ENCODE measurements around the gene IZUMO4. TPM values are rescaled to one million over a fixed set of nuclear protein-coding genes. Genes with fewer than 3 reads are reported as not detected.

IZUMO4 gene
- total RNA-seq, 1 experiment from 2014 or later: 2.5 TPM

DNA sequence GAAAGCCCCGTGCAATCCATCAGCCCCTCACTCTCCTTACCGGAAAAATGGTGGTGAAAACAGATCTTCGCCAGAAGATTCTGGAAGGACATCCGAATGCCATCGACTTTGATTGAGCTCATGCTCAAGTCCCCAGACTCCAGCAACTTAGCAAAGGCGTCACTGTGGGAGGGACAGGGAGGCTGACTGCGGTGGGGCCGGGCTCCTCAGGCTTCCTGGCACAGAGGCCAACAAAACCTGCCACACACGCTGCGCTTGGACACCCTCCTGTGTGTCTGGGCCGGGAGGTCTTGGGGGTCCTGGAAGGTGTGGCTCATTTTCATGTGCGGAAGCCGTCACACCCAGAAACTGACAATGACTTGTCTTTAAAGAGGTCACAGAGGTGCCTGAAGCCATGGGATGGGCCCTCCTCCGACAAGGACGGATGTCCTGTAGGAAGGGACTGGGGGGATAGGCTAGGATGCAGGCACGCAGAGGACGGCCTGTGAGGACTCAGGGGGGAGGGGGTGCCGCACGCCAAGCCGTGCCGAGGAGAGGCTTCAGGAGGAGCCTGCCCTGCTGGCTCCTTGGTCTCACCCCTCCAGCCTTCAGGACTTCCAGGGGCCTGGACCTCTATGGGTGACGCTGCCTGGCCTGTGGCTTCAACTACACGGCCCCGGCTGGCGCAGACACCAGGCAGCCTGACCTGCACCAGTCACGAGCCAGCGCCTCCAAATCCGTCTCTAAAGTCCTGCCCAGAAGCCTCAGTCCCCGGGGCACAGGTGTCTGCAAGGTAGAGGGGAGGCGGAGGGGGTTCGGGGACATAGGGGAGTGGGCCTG is 12.5 kb downstream of the IZUMO4 start:
- CTCF ChIA-PET: no interaction called here
- Histone ChIP-seq H3K4me1 (ENCODE audit: insufficient read depth, low read length, poor library complexity, severe bottlenecking) (no peaks in the 10 kb centered on the region), H3K27me3 (replicated peaks; ENCODE audit: insufficient read depth, low read depth, low read length, poor library complexity) (no peaks in the 10 kb centered on the region), H3K36me3 (ENCODE audit: insufficient read depth, low read length, poor library complexity, severe bottlenecking) (peaks cover 86% of the 10 kb centered on the region), H3K4me3 (ENCODE audit: low read depth, low read length, poor library complexity, severe bottlenecking) (no peak overlapping the region), H3K27ac (ENCODE audit: low read depth, low read length, poor library complexity, severe bottlenecking) (no peak overlapping the region), H3K9me3 (ENCODE audit: low read depth, low read length, poor library complexity, severe bottlenecking) (peaks cover 6% of the 10 kb centered on the region)
- intact Hi-C loops (cut with micrococcal nuclease; ENCODE audit: unreplicated experiment): no loop called here
- BruUV-seq (replicated peaks): no TSS peak
- TF ChIP-seq EZH2 (IDR thresholded peaks at IDR 0.05; ENCODE audit: borderline replicate concordance, low read depth, low read length, poor library complexity, severe bottlenecking): no peak
- TF ChIP-seq, protein P1, sequence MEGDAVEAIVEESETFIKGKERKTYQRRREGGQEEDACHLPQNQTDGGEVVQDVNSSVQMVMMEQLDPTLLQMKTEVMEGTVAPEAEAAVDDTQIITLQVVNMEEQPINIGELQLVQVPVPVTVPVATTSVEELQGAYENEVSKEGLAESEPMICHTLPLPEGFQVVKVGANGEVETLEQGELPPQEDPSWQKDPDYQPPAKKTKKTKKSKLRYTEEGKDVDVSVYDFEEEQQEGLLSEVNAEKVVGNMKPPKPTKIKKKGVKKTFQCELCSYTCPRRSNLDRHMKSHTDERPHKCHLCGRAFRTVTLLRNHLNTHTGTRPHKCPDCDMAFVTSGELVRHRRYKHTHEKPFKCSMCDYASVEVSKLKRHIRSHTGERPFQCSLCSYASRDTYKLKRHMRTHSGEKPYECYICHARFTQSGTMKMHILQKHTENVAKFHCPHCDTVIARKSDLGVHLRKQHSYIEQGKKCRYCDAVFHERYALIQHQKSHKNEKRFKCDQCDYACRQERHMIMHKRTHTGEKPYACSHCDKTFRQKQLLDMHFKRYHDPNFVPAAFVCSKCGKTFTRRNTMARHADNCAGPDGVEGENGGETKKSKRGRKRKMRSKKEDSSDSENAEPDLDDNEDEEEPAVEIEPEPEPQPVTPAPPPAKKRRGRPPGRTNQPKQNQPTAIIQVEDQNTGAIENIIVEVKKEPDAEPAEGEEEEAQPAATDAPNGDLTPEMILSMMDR (conservative IDR thresholded peaks at IDR 0.05; ENCODE audit: low read depth, low read length): no peak
- DNase-seq (ENCODE audit: low spot score): no peak
- POLR2A ChIA-PET (ENCODE audit: low non-redundant PET): no interaction called here

DNA sequence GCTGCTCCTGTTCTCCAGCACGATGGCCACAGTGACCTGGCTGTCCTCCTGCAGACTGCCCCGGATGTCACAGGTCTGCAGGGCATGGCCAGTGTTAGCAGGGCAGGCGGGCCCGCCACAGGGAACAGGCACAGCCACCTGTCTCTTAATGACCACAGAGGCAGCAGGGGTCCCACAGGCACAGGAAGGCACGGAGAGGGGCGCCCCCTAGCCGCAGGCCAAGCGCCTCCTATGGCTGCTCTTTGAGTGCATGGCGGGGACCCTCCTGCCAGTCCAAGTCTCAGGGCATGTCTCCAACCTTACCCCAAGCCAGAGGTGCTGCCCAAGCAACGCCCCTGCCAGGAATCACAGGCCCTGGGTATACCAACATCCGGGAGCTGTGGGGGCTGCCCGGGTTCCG is 14.1 kb downstream of the IZUMO4 start:
- Histone ChIP-seq H3K4me1 (ENCODE audit: insufficient read depth, low read length, poor library complexity, severe bottlenecking) (no peaks in the 10 kb centered on the region), H3K27me3 (replicated peaks; ENCODE audit: insufficient read depth, low read depth, low read length, poor library complexity) (no peaks in the 10 kb centered on the region), H3K4me3 (ENCODE audit: low read depth, low read length, poor library complexity, severe bottlenecking) (no peak overlapping the region), H3K9me3 (ENCODE audit: low read depth, low read length, poor library complexity, severe bottlenecking) (peaks cover under 1% of the 10 kb centered on the region), H3K27ac (ENCODE audit: low read depth, low read length, poor library complexity, severe bottlenecking) (no peak overlapping the region), H3K36me3 (ENCODE audit: insufficient read depth, low read length, poor library complexity, severe bottlenecking) (peaks cover 90% of the 10 kb centered on the region)
- POLR2A ChIA-PET (ENCODE audit: low non-redundant PET): interaction anchor here (0.6 kb wide), 1 partner anchor 8 kb away, joined by 3 read pairs; no protein-coding TSS in a partner anchor
- DNase-seq (ENCODE audit: low spot score): no peak
- TF ChIP-seq, protein P1 (conservative IDR thresholded peaks at IDR 0.05; ENCODE audit: low read depth, low read length): 0 out of 2 replicates have a peak, but pooled peaks have one; percentile 22
- TF ChIP-seq EZH2 (IDR thresholded peaks at IDR 0.05; ENCODE audit: borderline replicate concordance, low read depth, low read length, poor library complexity, severe bottlenecking): no peak
- intact Hi-C loops (cut with micrococcal nuclease; ENCODE audit: unreplicated experiment): no loop called here
- BruUV-seq (replicated peaks): no TSS peak
- CTCF ChIA-PET: no interaction called here

DNA sequence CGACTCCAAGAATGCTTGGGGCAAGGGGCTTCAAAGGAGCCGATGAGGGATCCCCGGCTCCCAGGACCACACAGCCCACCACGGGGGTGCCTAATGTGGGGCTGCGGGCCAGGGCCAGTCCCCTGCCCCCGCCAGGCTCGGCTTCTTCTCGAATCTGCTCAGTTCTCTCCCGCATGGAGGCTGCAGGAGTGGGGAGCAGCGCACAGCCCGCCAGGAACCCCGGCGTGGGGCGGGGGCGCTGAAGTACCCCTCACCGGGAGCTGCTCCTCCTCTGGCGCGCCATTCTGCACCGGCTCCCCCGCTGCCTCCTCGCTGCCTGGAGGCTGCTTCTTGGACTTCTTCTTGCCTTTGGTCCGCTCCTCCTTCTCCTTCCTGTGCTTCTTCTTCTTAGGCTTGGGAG is 14.7 kb downstream of the IZUMO4 start:
- Histone ChIP-seq H3K9me3 (ENCODE audit: low read depth, low read length, poor library complexity, severe bottlenecking) (no peaks in the 10 kb centered on the region), H3K27me3 (replicated peaks; ENCODE audit: insufficient read depth, low read depth, low read length, poor library complexity) (no peaks in the 10 kb centered on the region), H3K27ac (ENCODE audit: low read depth, low read length, poor library complexity, severe bottlenecking) (no peak overlapping the region), H3K4me3 (ENCODE audit: low read depth, low read length, poor library complexity, severe bottlenecking) (no peak overlapping the region), H3K36me3 (ENCODE audit: insufficient read depth, low read length, poor library complexity, severe bottlenecking) (peaks cover 90% of the 10 kb centered on the region), H3K4me1 (ENCODE audit: insufficient read depth, low read length, poor library complexity, severe bottlenecking) (no peaks in the 10 kb centered on the region)
- DNase-seq (ENCODE audit: low spot score): no peak
- TF ChIP-seq, protein P1 (conservative IDR thresholded peaks at IDR 0.05; ENCODE audit: low read depth, low read length): no peak
- no peak for TF ChIP-seq EZH2 (IDR thresholded peaks at IDR 0.05; ENCODE audit: borderline replicate concordance, low read depth, low read length, poor library complexity, severe bottlenecking)
- ChIA-PET POLR2A (ENCODE audit: low non-redundant PET) (interaction anchor here (0.6 kb wide), 1 partner anchor 9 kb away, joined by 3 read pairs; no protein-coding TSS in a partner anchor), CTCF (no interaction called here)
- BruUV-seq (replicated peaks): no TSS peak
- intact Hi-C loops (cut with micrococcal nuclease; ENCODE audit: unreplicated experiment): no loop called here
